Mesendoderm (in vitro differentiated cells): ENCODE measurements around the gene CTNNA3.
A peak's percentile ranks its signal among the peaks of the same experiment; 100 is the strongest.

ENCODE experiments used
- DNase-seq: peaks from one replicate; pipeline ENCODE4 v3.0.0; 2013
- H2AK5ac ChIP-seq: 2 replicates; pipeline ENCODE4 v1.6.1; 2013; ENCODE audit warnings: low read length, inconsistent platforms
- H2BK120ac ChIP-seq: 2 replicates; pipeline ENCODE4 v1.6.1; 2013; ENCODE audit warnings: low read depth, mild to moderate bottlenecking, low read length, moderate library complexity, mixed read lengths
- H2BK15ac ChIP-seq: replicated peaks from 2 replicates; pipeline ENCODE4 v1.6.1; 2013; ENCODE audit warnings: low read depth, mild to moderate bottlenecking, moderate library complexity
- H2BK5ac ChIP-seq: 2 replicates; pipeline ENCODE4 v1.6.1; 2013; ENCODE audit warnings: low read length, inconsistent platforms
- H3K18ac ChIP-seq: 2 replicates; pipeline ENCODE4 v1.6.1; 2013; ENCODE audit warnings: mild to moderate bottlenecking, low read length, mixed read lengths
- H3K23ac ChIP-seq: one replicate; pipeline ENCODE4 v1.6.1; 2013; ENCODE audit warnings: low read length
- H3K27ac ChIP-seq: 2 replicates; pipeline ENCODE4 v1.5.1; 2013; ENCODE audit warnings: low read depth, mild to moderate bottlenecking, inconsistent platforms, low read length, moderate library complexity
- H3K27me3 ChIP-seq: 2 replicates; pipeline ENCODE4 v1.6.1; 2013; ENCODE audit warnings: low read length, control low read depth, mild to moderate bottlenecking, inconsistent platforms; ENCODE audit not compliant: insufficient read depth, poor library complexity
- H3K36me3 ChIP-seq: 2 replicates; pipeline ENCODE4 v1.6.1; 2013; ENCODE audit warnings: low read length, inconsistent platforms; ENCODE audit not compliant: control insufficient read depth, insufficient read depth
- H3K4ac ChIP-seq: one replicate; pipeline ENCODE4 v1.6.1; 2013; ENCODE audit warnings: low read depth, mild to moderate bottlenecking, low read length, moderate library complexity
- H3K4me1 ChIP-seq: 2 replicates; pipeline ENCODE4 v1.6.1; 2013; ENCODE audit warnings: low read depth, low read length, inconsistent platforms; ENCODE audit not compliant: control insufficient read depth
- H3K4me2 ChIP-seq: 2 replicates; pipeline ENCODE4 v1.6.1; 2013; ENCODE audit warnings: low read length
- H3K4me3 ChIP-seq: 2 replicates; pipeline ENCODE4 v1.5.1; 2013; ENCODE audit warnings: mild to moderate bottlenecking, low read length
- H3K56ac ChIP-seq: one replicate; pipeline ENCODE4 v1.6.1; 2013; ENCODE audit warnings: low read length
- H3K79me1 ChIP-seq: 2 replicates; pipeline ENCODE4 v1.6.1; 2013; ENCODE audit warnings: low read length, inconsistent platforms
- H3K79me2 ChIP-seq: 2 replicates; pipeline ENCODE4 v1.6.1; 2013; ENCODE audit warnings: mild to moderate bottlenecking, low read length; ENCODE audit not compliant: control insufficient read depth, insufficient read depth
- H3K9ac ChIP-seq: 2 replicates; pipeline ENCODE4 v1.6.1; 2013; ENCODE audit warnings: low read length, inconsistent platforms
- H4K5ac ChIP-seq: one replicate; pipeline ENCODE4 v1.6.1; 2013; ENCODE audit warnings: low read length
- H4K8ac ChIP-seq: one replicate; pipeline ENCODE4 v1.6.1; 2013; ENCODE audit warnings: low read depth, mild to moderate bottlenecking, control low read depth, low read length, moderate library complexity
- WGBS: extraction: QIAGEN DNeasy Blood & Tissue Kit; methylation state at CpG from one replicate; pipeline ENCODE4 v1.1.7; 2013; ENCODE audit warnings: low lambda C conversion rate, missing lambda C conversion rate; ENCODE audit not compliant: insufficient coverage; ENCODE audit errors: extremely low coverage; 5-methylcytosine and 5-hydroxymethylcytosine counted together

Gene CTNNA3

GRCh38 chr10:66604195-66604594 is 1091.8 kb downstream of the CTNNA3 start:
- no CpG with 5 or more reads among the region's 10 CpGs for WGBS
- Histone ChIP-seq H3K9ac (no peak overlapping the region), H4K8ac (no peak overlapping the region), H3K79me2 (no peaks in the 10 kb centered on the region), H3K36me3 (no peaks in the 10 kb centered on the region), H3K4ac (no peak overlapping the region), H4K5ac (no peak overlapping the region), H2BK5ac (no peak overlapping the region), H3K4me1 (no peaks in the 10 kb centered on the region), H3K4me3 (no peak overlapping the region), H3K27ac (no peak overlapping the region), H3K27me3 (no peaks in the 10 kb centered on the region), H3K79me1 (no peaks in the 10 kb centered on the region), H3K4me2 (no peak overlapping the region), H3K18ac (no peak overlapping the region), H2AK5ac (no peak overlapping the region), H2BK15ac (no peak overlapping the region), H3K23ac (no peak overlapping the region), H3K56ac (no peak overlapping the region), H2BK120ac (no peak overlapping the region)
- DNase-seq: peak; percentile 5

GRCh38 chr10:66591865-66592264 is 1104.1 kb downstream of the CTNNA3 start:
- Histone ChIP-seq H3K4me1 (no peaks in the 10 kb centered on the region), H2BK120ac (no peak overlapping the region), H3K56ac (no peak overlapping the region), H3K9ac (no peak overlapping the region), H2AK5ac (no peak overlapping the region), H3K79me1 (no peaks in the 10 kb centered on the region), H3K4me3 (no peak overlapping the region), H3K27ac (no peak overlapping the region), H3K23ac (no peak overlapping the region), H3K36me3 (no peaks in the 10 kb centered on the region), H3K4me2 (no peak overlapping the region), H3K4ac (no peak overlapping the region), H3K79me2 (no peaks in the 10 kb centered on the region), H2BK5ac (no peak overlapping the region), H4K8ac (no peak overlapping the region), H2BK15ac (no peak overlapping the region), H3K27me3 (no peaks in the 10 kb centered on the region), H3K18ac (no peak overlapping the region), H4K5ac (no peak overlapping the region)
- no peak for DNase-seq
- WGBS: no CpG with 5 or more reads among the region's 2 CpGs

GRCh38 chr10:66587680-66588050 is 1108.3 kb downstream of the CTNNA3 start:
- Histone ChIP-seq H3K4ac (no peak overlapping the region), H3K4me2 (no peak overlapping the region), H3K27ac (no peak overlapping the region), H3K23ac (no peak overlapping the region), H3K4me1 (no peaks in the 10 kb centered on the region), H4K8ac (no peak overlapping the region), H3K79me2 (no peaks in the 10 kb centered on the region), H2BK15ac (no peak overlapping the region), H2BK5ac (no peak overlapping the region), H3K18ac (no peak overlapping the region), H2BK120ac (no peak overlapping the region), H3K79me1 (no peaks in the 10 kb centered on the region), H3K36me3 (no peaks in the 10 kb centered on the region), H4K5ac (no peak overlapping the region), H2AK5ac (no peak overlapping the region), H3K27me3 (no peaks in the 10 kb centered on the region), H3K9ac (no peak overlapping the region), H3K4me3 (no peak overlapping the region), H3K56ac (no peak overlapping the region)
- WGBS: no CpG with 5 or more reads among the region's 5 CpGs
- no peak for DNase-seq

- Histone ChIP-seq H3K79me1 (no peaks in the 10 kb centered on the region), H3K18ac (no peak overlapping the region), H3K4me1 (no peaks in the 10 kb centered on the region), H3K4ac (no peak overlapping the region), H3K27ac (no peak overlapping the region), H3K79me2 (no peaks in the 10 kb centered on the region), H3K4me2 (no peak overlapping the region), H3K9ac (no peak overlapping the region), H3K23ac (no peak overlapping the region), H4K5ac (no peak overlapping the region), H4K8ac (no peak overlapping the region), H3K27me3 (no peaks in the 10 kb centered on the region), H3K36me3 (no peaks in the 10 kb centered on the region), H2BK5ac (no peak overlapping the region), H2BK120ac (no peak overlapping the region), H3K4me3 (no peak overlapping the region), H2AK5ac (no peak overlapping the region), H2BK15ac (no peak overlapping the region), H3K56ac (no peak overlapping the region)
- no peak for DNase-seq
- WGBS: no CpG with 5 or more reads among the region's 4 CpGs
Observed at GRCh38 chr10:66586897-66587679, 1108.9 kb downstream of the CTNNA3 start.

GRCh38 chr10:66586073-66586472 is 1109.9 kb downstream of the CTNNA3 start:
- no peaks in the 10 kb centered on the region for H3K79me2 ChIP-seq
- H2BK5ac ChIP-seq: no peak overlapping the region
- DNase-seq: peak; percentile 63
- no peak overlapping the region for H2BK15ac ChIP-seq
- no peak overlapping the region for H3K56ac ChIP-seq
- H3K36me3 ChIP-seq: no peaks in the 10 kb centered on the region
- H3K4me3 ChIP-seq: no peak overlapping the region
- no peaks in the 10 kb centered on the region for H3K79me1 ChIP-seq
- H3K27me3 ChIP-seq: no peaks in the 10 kb centered on the region
- H3K4me2 ChIP-seq: no peak overlapping the region
- H3K4ac ChIP-seq: no peak overlapping the region
- no peak overlapping the region for H2BK120ac ChIP-seq
- no peaks in the 10 kb centered on the region for H3K4me1 ChIP-seq
- H4K8ac ChIP-seq: no peak overlapping the region
- no peak overlapping the region for H3K23ac ChIP-seq
- no CpG with 5 or more reads among the region's 5 CpGs for WGBS
- H3K27ac ChIP-seq: no peak overlapping the region
- no peak overlapping the region for H2AK5ac ChIP-seq
- H3K18ac ChIP-seq: no peak overlapping the region
- H3K9ac ChIP-seq: no peak overlapping the region
- no peak overlapping the region for H4K5ac ChIP-seq
